SHP77 (cell line): ENCODE results near the gene GDPGP1.
A peak's percentile ranks its signal among the peaks of the same experiment; 100 is the strongest.
"Not testable (repeated sequence)": the region's sequence is repeated elsewhere in the genome, so short reads cannot be mapped to it uniquely, and the experiment has no call there.

Source experiments
- DNase-seq, 2 experiments: peaks; one replicate each; lab custom pipeline; 2025; lab: John Stamatoyannopoulos, UW

The GDPGP1 gene, protein sequence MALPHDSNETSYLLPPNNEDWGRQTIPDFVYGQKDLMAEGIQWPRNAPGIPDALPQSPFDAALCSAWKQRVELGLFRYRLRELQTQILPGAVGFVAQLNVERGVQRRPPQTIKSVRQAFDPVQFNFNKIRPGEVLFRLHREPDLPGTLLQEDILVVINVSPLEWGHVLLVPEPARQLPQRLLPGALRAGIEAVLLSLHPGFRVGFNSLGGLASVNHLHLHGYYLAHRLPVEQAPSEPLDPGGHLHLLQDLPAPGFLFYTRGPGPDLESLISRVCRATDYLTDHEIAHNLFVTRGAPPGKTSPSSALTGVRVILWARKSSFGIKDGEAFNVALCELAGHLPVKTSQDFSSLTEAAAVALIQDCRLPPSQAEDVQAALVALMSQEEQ

GRCh38 chr15:90234096-90234988, at the start of gene GDPGP1:
Gene GDPGP1 (plus strand): TSS chr15:90234209. CDS start chr15:90240909, 6,700 bp downstream.
- DNase-seq: no peak

DNA sequence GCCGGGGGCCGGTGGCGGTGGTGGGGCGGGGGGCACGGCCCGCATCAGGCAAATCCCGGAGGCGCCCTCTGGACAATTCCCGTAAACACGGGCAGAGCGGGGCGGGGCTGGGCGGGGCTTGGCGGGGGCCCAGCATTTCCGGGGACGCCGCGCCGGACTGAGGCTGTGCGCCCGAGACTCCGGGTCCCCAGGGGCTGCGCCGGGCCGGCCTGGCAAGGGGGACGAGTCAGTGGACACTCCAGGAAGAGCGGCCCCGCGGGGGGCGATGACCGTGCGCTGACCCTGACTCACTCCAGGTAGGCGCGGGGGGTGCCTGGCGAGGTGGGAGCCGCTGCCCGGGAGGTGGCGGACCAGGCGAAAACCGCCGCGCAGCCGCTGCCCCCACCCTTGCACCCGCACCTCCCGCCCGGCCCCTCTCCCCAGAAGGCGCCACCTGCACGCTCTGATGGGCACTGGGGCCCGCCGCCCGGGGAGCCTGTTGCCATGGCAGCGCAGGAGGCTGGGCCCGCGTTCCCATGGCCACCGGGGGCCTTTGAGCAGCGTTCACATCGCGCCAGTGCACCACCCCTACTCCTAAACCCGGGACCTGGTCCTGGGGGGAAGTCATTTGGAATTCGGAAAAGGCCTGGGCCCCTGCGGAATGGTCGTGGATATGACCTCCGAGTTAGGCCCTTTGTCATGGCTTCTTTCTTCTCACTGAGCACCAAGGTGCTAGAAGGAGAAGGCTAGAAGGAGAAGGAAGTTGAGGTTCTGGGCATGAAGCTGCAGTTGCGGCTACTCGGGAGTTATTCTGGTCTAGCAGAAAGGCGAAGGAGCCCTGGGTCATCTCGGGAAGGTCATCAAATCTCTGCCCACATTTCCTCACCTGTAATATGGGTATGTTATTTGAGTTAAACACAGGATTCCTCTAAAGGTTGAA, 49.0 kb upstream of the GDPGP1 start:
- DNase-seq: peak; percentile 81 to 85

GRCh38 chr15:90187257-90187868, 46.6 kb upstream of the GDPGP1 start:
- DNase-seq: no peak

- DNase-seq: not testable (repeated sequence)
These were observed 45.9 kb upstream of the GDPGP1 start for GRCh38 chr15:90188065-90188464.

DNA sequence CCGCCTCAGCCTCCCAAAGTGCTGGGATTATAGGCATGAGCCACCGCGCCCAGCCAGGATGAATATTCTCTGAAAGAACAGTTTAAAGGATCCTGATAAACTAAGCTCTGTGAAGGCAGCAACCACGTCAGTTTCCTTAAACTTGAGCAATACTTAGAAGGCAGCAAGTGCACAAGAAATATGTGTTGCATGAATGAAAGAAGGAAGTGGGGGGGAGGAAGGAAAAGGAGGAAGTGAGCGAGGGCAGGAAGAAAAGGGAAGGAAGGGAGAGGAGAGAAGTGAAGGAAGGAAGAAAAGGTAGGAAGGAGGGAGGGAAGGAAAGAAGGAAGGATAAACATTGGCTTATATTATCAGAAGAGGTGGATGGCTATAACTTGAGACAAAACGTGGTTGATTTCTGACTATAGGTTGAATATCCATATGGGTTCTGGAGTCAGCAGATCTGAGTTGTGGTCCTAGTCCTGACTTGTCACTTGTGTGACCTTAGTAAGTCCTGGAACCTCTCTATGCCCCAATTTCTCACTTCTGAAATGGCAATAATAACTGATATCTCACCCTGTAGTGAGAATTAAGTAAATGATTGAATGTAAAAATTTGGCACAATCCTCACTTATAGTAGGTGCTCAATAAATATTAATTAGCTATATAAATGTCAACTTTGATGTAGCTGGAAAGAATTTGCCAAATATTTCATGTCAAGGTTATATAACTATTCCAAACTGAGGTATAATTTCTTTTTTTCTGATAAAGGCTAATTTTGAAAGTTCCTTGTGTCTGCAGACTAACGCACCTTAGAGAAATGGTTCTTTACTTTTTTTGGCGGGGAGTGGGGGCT, 44.9 kb upstream of the GDPGP1 start:
- DNase-seq: no peak

GRCh38 chr15:90189781-90190467, 44.1 kb upstream of the GDPGP1 start:
- DNase-seq: no peak

DNA sequence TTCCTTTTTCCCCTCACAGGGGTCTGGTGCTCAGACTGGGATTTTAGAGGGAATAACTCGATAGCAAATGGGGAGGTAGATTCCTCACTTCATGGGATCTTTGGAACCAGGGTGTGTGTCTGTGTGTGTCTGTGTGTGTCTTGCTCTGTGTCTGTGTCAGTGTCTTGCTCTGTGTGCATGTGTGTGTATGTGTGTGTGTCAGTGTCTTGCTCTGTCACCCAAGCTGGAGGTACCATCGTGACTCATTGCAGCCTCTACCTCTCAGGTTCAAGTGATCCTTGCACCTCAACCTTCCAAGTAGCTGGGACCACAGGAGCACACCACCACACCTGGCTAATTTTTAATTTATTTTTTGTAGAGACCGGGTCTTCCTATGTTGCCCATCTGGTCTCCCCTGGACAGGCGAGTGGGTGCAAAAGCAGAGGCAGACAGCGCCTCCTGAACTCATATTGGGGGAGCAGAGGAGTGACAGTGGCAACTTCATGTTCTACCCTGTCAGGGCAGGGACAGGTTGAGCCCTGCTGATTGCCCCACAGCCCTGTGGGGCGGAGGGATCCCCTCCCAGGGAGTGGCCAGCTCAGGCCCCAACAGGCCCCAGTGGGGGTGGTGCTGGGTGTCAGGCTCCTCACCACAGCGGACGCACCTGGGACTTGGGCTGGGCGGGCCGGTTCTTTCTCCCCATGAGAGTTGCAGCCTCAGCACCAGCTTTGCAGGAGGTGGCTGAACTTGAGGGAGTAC, 43.2 kb upstream of the GDPGP1 start:
- DNase-seq: peak in 1 of 2 experiments; percentile 12

DNA sequence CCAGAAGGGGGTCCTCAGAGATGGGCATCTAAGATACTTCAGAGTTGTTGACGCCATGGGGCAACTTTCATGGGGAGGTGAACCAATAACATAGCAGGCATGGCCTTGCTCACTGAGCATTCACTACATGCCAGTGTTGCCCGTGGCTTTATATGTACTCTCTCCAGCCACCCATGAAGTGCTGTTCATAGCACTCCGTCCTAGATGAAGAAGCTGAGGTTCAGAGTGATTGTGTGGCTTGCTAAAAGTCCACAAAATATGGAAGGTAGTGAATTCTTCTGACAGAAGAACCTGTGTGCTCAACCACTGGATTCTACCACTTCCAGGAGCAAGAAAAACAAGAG, 42.7 kb upstream of the GDPGP1 start:
- DNase-seq: no peak

DNA sequence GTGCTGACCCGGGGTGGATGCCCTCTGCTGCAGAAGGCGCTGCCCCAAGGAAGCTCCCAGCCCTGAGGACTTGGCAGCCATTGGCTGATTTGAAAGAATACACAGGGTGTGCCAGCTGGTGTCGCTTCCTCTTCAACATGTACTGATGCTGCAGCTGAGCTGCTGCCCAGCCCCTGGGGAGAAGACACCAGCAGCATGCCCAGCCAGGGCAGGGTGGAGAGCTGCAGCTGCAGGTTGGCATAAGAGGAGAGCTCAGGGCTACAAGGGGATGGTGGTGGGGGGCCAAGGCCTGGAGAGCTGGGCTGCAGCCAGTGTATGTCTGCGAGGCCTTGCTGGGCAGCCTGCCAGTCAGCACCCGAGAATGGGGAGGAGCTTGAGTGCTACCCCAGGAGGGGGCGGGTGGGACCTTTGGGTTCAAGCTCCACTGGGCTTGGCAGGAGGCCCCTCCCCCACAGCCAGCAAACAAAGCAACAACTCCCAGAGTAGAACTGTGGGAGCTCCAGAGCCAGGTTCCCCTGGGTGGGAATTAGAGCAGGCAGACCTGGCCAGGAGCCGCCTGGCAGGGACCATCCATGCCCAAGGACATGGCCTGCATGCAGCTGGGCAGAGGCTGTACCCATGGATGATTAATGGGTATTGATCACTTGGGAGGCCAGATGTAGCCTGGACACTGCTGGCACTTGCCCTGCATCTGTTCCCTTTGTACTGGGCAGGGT, 42.1 kb upstream of the GDPGP1 start:
- DNase-seq: peak; percentile 96 to 98

DNA sequence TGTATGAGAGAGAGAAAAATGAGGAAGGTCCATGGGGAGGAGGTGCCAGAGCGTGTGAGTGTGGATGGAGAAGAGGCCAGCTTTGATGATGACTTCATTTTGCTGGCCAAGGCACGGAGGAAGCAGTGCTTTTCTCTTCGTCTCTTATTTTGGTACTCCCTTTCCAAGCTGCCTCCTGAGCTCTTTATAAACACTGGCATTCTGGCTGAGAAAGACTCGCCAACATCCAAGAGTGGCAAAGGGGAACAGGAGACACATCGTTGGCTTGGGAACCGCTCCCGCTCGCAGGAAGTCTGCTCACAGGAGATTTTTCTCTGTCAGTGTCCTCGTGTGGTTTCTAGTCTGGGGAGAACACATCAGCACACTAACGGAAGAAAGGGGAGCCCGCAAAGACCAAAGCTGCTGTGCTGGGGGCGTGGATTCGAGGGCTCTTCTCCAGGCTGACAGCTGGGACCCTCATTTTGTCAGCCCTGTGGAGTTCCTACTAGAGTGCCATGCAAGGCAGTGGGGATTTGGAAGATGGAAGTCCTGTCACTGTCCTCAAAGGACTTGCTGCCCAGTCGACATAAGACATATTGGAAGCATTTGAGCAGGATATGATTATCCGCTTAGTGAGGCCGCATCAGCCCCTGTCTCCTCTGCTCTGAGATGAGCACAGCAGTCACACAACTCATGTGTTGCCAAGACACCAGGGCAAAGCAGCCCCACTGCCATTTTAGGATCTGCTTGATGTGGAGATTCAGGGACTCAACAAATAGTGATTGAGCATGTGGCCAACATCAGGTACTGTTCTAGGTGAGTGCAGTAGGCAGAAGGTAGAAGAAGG, 40.8 kb upstream of the GDPGP1 start:
- no peak for DNase-seq

DNA sequence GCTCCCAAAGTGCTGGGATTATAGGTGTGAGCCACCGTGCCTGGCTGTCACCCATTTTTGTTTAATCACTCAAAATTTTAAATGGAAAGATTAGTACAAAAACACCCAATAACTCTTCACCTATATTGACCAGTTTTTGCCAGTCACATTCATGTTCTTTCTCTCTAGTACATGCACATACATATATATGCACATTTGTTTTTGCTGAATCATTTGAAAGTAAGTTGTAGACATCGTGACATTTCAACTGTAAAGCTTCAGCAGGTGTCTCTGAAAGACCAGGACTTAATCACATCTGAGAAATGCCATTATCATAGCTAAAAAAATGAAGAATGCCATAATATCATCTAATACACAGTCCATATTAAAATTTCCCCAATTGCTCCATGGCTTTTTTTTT, 39.4 kb upstream of the GDPGP1 start:
- DNase-seq: no peak

GRCh38 chr15:90200534-90201129, 33.4 kb upstream of the GDPGP1 start:
- DNase-seq: no peak

DNA sequence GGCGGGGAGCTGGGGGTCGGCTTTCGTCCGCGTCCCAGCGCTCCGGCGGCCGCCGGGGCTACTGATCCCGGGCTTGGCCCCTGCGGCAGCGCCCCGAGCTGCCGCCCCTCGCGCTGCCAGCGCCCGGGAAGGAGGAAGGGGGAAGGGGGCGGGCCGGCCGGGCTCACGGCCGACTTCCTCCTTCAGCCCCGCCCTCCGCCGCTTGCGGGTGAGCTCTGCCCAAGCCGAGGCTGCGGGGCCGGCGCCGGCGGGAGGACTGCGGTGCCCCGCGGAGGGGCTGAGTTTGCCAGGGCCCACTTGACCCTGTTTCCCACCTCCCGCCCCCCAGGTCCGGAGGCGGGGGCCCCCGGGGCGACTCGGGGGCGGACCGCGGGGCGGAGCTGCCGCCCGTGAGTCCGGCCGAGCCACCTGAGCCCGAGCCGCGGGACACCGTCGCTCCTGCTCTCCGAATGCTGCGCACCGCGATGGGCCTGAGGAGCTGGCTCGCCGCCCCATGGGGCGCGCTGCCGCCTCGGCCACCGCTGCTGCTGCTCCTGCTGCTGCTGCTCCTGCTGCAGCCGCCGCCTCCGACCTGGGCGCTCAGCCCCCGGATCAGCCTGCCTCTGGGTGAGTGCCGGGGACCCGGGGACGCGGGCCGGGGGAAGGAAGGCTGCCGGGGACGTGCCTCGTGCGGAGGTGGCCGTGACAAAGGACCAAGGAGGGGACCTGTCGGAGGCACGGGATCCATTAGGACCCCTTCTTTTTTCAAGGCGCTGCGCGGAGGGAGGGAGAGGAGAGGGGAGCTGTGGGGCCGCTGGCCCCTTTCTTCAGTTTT, 32.7 kb upstream of the GDPGP1 start, which contains the start of gene SEMA4B:
TSS of gene SEMA4B (plus strand) at position 201 of the 814 bp plus-strand sequence. CDS start at position 450, 249 bp downstream.
- peak; percentile 43 to 77 for DNase-seq

DNA sequence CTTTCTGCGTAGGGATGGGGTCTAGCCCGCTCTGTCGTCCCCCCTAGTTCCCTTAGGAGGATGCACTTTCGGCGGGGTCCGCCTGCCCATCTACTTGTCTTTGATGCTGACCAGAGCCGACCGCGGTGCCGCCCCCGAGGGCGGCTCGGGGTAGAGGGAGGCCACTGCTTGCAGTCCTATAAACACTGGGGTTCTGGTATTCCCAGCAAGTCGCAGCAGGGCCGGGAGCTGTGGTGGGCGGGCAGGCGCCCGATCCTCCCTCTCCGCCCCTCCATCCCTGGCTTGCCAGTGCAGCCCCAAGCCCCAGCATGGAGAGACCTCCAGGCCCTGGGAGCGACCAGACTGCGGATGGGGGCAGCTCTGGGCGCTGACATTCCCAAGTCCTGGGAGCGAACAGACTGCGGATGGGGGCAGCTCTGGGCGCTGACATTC, 32.0 kb upstream of the GDPGP1 start:
- no peak for DNase-seq

GRCh38 chr15:90202929-90203328, 31.1 kb upstream of the GDPGP1 start:
- no peak for DNase-seq

DNA sequence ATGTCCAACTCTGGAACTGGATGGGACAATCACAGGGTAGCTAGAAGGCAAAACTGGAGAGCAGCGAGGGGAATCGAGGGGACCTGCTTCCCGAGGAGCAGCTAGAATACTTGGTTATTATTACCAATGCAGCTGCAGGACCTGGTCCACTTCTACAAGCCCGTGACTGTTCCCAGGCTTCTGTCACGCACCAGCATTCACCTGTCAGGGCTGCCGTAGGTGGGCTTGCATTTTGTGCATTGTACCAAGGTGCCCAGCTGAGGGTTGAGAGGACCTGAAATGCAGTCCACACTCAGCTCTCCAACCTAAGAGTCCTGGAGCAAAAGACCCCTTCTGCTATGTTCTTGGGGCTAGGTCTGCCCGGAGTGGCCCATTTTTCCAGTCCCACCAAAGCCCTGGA, 30.5 kb upstream of the GDPGP1 start:
- no peak for DNase-seq
